Nephron (organoid): Measurements from ENCODE around the gene GOLGA5.
"Not testable (repeated sequence)": the region's sequence is repeated elsewhere in the genome, so short reads cannot be mapped to it uniquely, and the experiment has no call there.

Experiments used
- H3K27ac Mint-ChIP-seq, 3 experiments: 2 replicates each; pipeline ENCODE4 v1.8.0; 2020; ENCODE audit warnings: mixed read lengths in 3 of 3, mild to moderate bottlenecking in 2 of 3, moderate library complexity in 1 of 3
- H3K27me3 Mint-ChIP-seq: 2 replicates; pipeline ENCODE4 v1.8.0; 2021; ENCODE audit warnings: low read depth, mild to moderate bottlenecking, moderate library complexity, mixed read lengths
- H3K36me3 Mint-ChIP-seq: 2 replicates; pipeline ENCODE4 v1.8.0; 2020; ENCODE audit warnings: low read depth, mixed read lengths
- H3K4me1 Mint-ChIP-seq: 2 replicates; pipeline ENCODE4 v1.8.0; 2020; ENCODE audit warnings: mixed read lengths
- H3K4me3 Mint-ChIP-seq, 3 experiments: 2 replicates each; pipeline ENCODE4 v1.8.0; 2020; ENCODE audit warnings: mild to moderate bottlenecking in 3 of 3, mixed read lengths in 3 of 3, moderate library complexity in 2 of 3
- H3K9me3 Mint-ChIP-seq: 2 replicates; pipeline ENCODE4 v1.8.0; 2020; ENCODE audit warnings: mixed read lengths
- CTCF ChIP-seq, 3 experiments: fragments of 200-600 bp; sonication (generic); IDR thresholded peaks; one replicate each; pipeline ENCODE4 v1.5.0; 2021; ENCODE audit warnings: antibody characterized with exemption in 3 of 3; ENCODE audit not compliant: unreplicated experiment in 3 of 3

The GOLGA5 gene

GRCh38 chr14:92802678-92803077 lies 8.6 kb downstream of the GOLGA5 start:
- Mint-ChIP-seq H3K9me3 (no peaks in the 10 kb centered on the region), H3K4me3 (no peak overlapping the region), H3K4me1 (peaks cover 28% of the 10 kb centered on the region), H3K36me3 (peaks cover 57% of the 10 kb centered on the region), H3K27ac (no peak overlapping the region), H3K27me3 (no peaks in the 10 kb centered on the region)
- TF ChIP-seq CTCF (IDR thresholded peaks at IDR 0.05; ENCODE audit: unreplicated experiment in 3 of 3): no peak

GRCh38 chr14:92813201-92813600 lies 19.1 kb downstream of the GOLGA5 start:
- H3K27ac Mint-ChIP-seq: no peak overlapping the region
- no peaks in the 10 kb centered on the region for H3K27me3 Mint-ChIP-seq
- no peaks in the 10 kb centered on the region for H3K9me3 Mint-ChIP-seq
- H3K36me3 Mint-ChIP-seq: peaks cover 41% of the 10 kb centered on the region
- no peaks in the 10 kb centered on the region for H3K4me1 Mint-ChIP-seq
- no peak for TF ChIP-seq CTCF (IDR thresholded peaks at IDR 0.05; ENCODE audit: unreplicated experiment in 3 of 3)
- H3K4me3 Mint-ChIP-seq: no peak overlapping the region

DNA sequence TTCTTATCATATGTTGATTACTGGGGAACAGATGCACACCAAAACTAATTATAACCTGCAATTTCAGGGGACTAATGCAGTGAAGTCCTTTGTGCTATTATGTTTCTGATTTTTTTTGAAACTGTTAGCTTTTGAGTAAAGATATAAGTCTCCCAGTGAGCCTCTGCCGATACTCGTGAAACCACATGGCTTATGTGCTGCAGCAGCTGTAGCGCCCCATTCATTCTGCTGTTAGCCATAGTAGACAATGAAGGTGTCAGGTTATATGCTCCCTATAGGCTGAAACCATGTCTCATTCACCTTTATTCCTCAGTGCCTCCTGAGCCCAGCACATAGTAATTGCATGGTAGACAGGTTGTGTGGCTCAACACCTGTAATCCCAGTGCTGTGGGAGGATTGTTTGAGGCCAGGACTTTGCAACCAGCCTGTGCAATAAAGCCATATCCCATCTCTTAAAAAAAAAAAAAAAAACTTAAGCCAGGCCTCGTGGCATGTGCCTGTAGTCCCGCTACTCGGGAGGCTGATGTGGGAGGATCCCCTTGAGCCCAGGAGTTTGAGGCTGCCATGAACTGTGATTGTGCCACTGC lies 25.0 kb downstream of the GOLGA5 start:
- Mint-ChIP-seq H3K4me1 (no peaks in the 10 kb centered on the region), H3K4me3 (no peak overlapping the region), H3K36me3 (peaks cover 72% of the 10 kb centered on the region), H3K27me3 (no peaks in the 10 kb centered on the region), H3K9me3 (no peaks in the 10 kb centered on the region), H3K27ac (no peak overlapping the region)
- TF ChIP-seq CTCF (IDR thresholded peaks at IDR 0.05; ENCODE audit: unreplicated experiment in 3 of 3): no peak

DNA sequence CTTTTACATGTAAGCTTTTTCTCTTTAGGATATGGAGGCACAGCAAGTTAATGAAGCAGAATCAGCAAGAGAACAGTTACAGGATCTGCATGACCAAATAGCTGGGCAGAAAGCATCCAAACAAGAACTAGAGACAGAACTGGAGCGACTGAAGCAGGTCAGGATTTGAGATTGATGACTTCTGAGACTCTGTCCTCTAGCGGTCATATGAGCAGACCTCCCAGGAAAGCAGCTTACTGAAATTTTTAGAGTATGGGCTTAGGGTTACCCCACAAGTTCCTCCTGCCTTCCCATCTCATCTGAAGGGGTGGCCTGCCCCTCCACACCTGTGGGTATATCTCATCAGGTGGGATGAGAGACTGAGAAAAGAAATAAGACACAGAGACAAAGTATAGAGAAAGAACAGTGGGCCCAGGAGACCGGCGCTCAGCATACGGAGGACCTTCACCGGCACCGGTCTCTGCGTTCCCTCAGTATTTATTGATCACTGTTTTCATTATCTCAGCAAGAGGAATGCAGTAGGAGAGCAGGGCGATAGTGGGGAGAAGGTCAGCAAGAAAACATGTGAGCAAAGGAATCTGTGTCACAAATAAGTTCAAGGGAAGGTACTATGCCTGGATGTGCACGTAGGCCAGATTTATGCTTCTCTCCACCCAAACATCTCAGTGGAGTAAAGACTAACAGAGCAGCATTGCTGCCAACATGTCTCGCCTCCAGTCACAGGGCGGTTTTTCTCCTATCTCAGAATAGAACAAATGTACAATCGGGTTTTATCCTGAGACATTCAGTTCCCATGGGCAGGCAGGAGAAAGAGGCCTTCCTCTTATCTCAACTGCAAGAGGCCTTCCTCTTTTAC lies 25.8 kb downstream of the GOLGA5 start:
- H3K4me1 Mint-ChIP-seq, H3K27me3 Mint-ChIP-seq, H3K27ac Mint-ChIP-seq, H3K4me3 Mint-ChIP-seq, H3K9me3 Mint-ChIP-seq: not testable (repeated sequence)
- peaks cover 80% of the 10 kb centered on the region for H3K36me3 Mint-ChIP-seq

DNA sequence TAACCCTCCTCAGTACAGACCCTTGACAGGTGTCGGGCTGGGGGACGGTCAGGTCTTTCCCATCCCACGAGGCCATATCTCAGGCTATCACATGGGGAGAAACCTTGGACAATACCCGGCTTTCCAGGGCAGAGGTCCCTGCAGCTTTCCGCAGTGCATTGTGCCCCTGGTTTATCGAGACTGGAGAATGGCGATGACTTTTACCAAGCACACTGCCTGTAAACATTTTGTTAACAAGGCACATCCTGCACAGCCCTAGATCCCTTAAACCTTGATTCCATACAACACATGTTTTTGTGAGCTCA lies 26.4 kb downstream of the GOLGA5 start:
- H3K4me3 Mint-ChIP-seq, H3K27me3 Mint-ChIP-seq, H3K27ac Mint-ChIP-seq, H3K9me3 Mint-ChIP-seq, H3K4me1 Mint-ChIP-seq: not testable (repeated sequence)
- peaks cover 82% of the 10 kb centered on the region for H3K36me3 Mint-ChIP-seq

DNA sequence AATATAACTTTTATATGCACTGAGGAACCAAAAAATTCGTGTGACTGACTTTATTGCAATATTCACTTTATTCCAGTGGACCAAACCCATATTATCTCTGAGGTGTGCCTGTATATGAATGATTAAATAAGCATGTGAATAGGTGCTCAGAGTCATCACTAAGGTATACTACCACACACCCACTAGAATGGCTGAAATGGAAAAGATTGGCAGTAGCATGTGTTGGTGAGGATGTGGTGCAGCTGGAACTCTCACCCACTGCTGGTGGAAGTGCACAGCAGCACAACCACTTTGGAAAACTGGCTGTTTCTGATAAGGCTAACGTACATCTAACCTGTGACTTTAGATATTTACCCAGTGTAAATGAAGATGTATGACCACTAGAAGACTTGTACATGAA lies 36.8 kb downstream of the GOLGA5 start:
- Mint-ChIP-seq H3K4me1 (peaks cover 6% of the 10 kb centered on the region), H3K4me3 (no peak overlapping the region), H3K27ac (no peak overlapping the region), H3K9me3 (no peaks in the 10 kb centered on the region), H3K27me3 (no peaks in the 10 kb centered on the region), H3K36me3 (peaks cover 61% of the 10 kb centered on the region)
- TF ChIP-seq CTCF (IDR thresholded peaks at IDR 0.05; ENCODE audit: unreplicated experiment in 3 of 3): no peak

DNA sequence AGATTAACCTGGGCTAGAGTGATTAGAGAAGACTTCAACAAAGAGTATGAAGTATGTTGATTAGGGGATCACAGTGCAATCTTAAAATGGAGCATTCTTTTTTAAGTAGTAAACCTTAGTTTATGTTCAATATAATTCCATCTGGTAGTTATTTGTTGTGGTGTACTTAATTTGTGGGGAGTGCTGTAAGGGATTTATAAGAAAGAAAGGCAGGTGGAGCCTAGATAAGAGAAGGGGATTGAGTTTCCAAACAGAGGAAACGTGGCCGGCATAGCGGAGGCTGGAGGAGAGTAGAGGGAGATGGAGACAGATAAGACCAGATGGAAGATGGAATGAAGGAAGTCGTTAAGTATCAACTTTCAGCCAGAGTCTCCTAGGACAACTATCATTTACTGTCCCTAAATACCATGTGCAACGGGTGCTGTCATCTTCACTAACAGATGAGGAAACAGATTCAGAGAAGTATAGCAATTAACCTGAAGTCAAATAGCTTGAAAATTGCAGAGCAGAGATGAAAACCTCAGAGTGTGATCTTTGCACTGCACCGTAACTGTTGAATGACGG lies 38.1 kb downstream of the GOLGA5 start:
- H3K27ac Mint-ChIP-seq: no peak overlapping the region
- peaks cover 53% of the 10 kb centered on the region for H3K36me3 Mint-ChIP-seq
- no peak overlapping the region for H3K4me3 Mint-ChIP-seq
- no peaks in the 10 kb centered on the region for H3K27me3 Mint-ChIP-seq
- H3K4me1 Mint-ChIP-seq: peaks cover 6% of the 10 kb centered on the region
- no peak for TF ChIP-seq CTCF (IDR thresholded peaks at IDR 0.05; ENCODE audit: unreplicated experiment in 3 of 3)
- H3K9me3 Mint-ChIP-seq: no peaks in the 10 kb centered on the region
